Measurements from ENCODE around the gene MYL3.

DNA sequence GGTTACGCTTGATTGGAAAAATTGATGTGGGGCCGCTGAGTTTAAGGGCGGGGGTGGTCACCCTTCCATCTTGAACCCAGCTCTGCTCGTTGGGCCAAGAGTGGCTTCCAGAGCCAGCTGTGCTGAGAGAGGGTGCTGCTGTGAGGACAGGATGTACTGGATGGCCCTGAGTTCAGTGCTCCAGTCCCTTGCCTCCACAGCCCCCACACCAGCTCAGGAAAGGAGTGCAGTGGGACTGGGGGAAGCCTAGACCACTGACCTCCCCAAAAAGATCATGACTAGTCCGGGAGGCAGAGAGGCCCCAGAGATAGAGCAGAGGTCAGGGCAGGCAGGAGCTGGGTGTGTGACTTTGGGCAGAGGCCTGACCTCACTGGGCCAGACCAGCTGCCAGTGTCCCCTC is 10.3 kb upstream of the MYL3 start:
- no peak for TF ChIP-seq POLR2AphosphoS5 (IDR thresholded peaks at IDR 0.05; ENCODE audit: low read depth)
- TF ChIP-seq, protein P1, sequence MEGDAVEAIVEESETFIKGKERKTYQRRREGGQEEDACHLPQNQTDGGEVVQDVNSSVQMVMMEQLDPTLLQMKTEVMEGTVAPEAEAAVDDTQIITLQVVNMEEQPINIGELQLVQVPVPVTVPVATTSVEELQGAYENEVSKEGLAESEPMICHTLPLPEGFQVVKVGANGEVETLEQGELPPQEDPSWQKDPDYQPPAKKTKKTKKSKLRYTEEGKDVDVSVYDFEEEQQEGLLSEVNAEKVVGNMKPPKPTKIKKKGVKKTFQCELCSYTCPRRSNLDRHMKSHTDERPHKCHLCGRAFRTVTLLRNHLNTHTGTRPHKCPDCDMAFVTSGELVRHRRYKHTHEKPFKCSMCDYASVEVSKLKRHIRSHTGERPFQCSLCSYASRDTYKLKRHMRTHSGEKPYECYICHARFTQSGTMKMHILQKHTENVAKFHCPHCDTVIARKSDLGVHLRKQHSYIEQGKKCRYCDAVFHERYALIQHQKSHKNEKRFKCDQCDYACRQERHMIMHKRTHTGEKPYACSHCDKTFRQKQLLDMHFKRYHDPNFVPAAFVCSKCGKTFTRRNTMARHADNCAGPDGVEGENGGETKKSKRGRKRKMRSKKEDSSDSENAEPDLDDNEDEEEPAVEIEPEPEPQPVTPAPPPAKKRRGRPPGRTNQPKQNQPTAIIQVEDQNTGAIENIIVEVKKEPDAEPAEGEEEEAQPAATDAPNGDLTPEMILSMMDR (conservative IDR thresholded peaks at IDR 0.05; ENCODE audit: low read depth in 2 of 2): no peak
- TF ChIP-seq CREB1 (CRISPR knock-in tag; IDR thresholded peaks at IDR 0.05; ENCODE audit: low read depth): no peak
- no peak for TF ChIP-seq ZNF114 (CRISPR knock-in tag; IDR thresholded peaks at IDR 0.05)
